Colonic mucosa (tissue), 4 donors: ENCODE results near the gene DCAF5. TPM values are rescaled to one million over a fixed set of nuclear protein-coding genes. Genes with fewer than 3 reads are reported as not detected.
A peak's percentile ranks its signal among the peaks of the same experiment; 100 is the strongest.
"Not testable (repeated sequence)": the region's sequence is repeated elsewhere in the genome, so short reads cannot be mapped to it uniquely, and the experiment has no call there.

Source experiments
- DNase-seq: peaks from one replicate; pipeline ENCODE4 v3.0.0-alpha.2; 2020
- H3K27ac ChIP-seq: fragments of 200-600 bp; one replicate; pipeline ENCODE4 v1.8.0; 2021
- H3K27me3 ChIP-seq: fragments of 200-600 bp; one replicate; pipeline ENCODE4 v1.8.0; 2021
- H3K36me3 ChIP-seq: fragments of 200-600 bp; one replicate; pipeline ENCODE4 v1.8.0; 2021
- H3K4me1 ChIP-seq: fragments of 200-600 bp; one replicate; pipeline ENCODE4 v1.8.0; 2021; ENCODE audit warnings: mild to moderate bottlenecking
- H3K4me3 ChIP-seq: fragments of 200-600 bp; one replicate; pipeline ENCODE4 v1.8.0; 2021
- H3K9ac ChIP-seq, 2 donors: one replicate each; pipeline ENCODE4 v1.7.0; 2013; ENCODE audit warnings: control low read depth in 2 of 2, low read depth in 2 of 2, low read length in 2 of 2
- H3K9me3 ChIP-seq: fragments of 200-600 bp; one replicate; pipeline ENCODE4 v1.8.0; 2021
- intact Hi-C: fragments of 100-400 bp; cut with DNase I; formaldehyde crosslinking; loops from one replicate; pipeline ENCODE4 v1.14.1; 2022
- total RNA-seq, 2 donors: library from RNA; stranded (reverse); fragmentation: NEBNext Ultra II Directional in 1 of 2; extraction: Animal tissue kit (Norgen Biotek cat#: 25700) in 1 of 2; gene quantifications; one replicate each; pipeline ENCODE4 v1.2.1, GENCODE V29; 2021
- TF ChIP-seq, protein P1 (sequence below): fragments of 200-600 bp; IDR thresholded peaks from one replicate; pipeline ENCODE4 v1.8.0; 2022; ENCODE audit warnings: antibody characterized with exemption, mild to moderate bottlenecking
- donor health status: healthy.
- donor health status: DM: no; HTN: no; CAD: no.
- donor health status: DM: no; HTN: no; CAD: no.

Gene DCAF5
- total RNA-seq, 2 donors from 2014 or later, result 29.9 to 41.6 TPM

DNA sequence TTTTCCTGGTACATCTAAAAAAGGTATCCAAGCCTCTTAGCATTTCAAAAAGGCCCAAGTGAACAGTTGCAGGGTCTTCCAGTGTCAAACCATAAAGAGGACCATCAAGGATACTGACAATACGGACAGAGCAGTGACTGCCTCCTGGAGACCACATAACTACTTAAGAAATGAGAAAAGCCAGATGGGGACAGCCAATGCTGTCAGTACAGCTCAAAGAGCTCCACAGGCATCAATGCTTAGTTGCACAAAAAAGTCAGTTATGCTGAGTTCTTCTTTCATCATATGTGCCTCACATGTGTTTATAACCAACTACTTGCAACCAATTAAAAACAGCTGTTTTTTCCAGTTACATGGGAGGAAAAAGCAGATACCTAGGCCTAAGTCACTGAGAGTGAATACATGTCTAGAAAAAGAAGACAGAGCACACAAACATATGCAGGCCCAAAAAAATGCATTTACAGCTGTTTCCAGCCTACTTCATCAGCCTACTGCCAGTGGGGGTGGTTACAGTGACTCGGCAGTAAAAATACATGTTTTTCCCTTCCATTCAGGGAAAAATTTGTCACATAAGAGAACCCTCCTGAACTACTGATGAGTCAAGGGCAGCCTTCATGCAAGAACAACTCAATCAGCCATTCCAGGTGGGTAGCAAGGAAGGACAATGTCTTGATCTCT, 84.0 kb downstream of the DCAF5 start:
- Histone ChIP-seq H3K27ac (no peak overlapping the region), H3K27me3 (no peaks in the 10 kb centered on the region), H3K9me3 (no peaks in the 10 kb centered on the region), H3K4me3 (no peak overlapping the region), H3K4me1 (no peaks in the 10 kb centered on the region), H3K9ac (no peak overlapping the region), H3K36me3 (no peaks in the 10 kb centered on the region)
- DNase-seq, result no peak
- intact Hi-C loops, result no loop called here
- TF ChIP-seq, protein P1, sequence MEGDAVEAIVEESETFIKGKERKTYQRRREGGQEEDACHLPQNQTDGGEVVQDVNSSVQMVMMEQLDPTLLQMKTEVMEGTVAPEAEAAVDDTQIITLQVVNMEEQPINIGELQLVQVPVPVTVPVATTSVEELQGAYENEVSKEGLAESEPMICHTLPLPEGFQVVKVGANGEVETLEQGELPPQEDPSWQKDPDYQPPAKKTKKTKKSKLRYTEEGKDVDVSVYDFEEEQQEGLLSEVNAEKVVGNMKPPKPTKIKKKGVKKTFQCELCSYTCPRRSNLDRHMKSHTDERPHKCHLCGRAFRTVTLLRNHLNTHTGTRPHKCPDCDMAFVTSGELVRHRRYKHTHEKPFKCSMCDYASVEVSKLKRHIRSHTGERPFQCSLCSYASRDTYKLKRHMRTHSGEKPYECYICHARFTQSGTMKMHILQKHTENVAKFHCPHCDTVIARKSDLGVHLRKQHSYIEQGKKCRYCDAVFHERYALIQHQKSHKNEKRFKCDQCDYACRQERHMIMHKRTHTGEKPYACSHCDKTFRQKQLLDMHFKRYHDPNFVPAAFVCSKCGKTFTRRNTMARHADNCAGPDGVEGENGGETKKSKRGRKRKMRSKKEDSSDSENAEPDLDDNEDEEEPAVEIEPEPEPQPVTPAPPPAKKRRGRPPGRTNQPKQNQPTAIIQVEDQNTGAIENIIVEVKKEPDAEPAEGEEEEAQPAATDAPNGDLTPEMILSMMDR, result no peak

DNA sequence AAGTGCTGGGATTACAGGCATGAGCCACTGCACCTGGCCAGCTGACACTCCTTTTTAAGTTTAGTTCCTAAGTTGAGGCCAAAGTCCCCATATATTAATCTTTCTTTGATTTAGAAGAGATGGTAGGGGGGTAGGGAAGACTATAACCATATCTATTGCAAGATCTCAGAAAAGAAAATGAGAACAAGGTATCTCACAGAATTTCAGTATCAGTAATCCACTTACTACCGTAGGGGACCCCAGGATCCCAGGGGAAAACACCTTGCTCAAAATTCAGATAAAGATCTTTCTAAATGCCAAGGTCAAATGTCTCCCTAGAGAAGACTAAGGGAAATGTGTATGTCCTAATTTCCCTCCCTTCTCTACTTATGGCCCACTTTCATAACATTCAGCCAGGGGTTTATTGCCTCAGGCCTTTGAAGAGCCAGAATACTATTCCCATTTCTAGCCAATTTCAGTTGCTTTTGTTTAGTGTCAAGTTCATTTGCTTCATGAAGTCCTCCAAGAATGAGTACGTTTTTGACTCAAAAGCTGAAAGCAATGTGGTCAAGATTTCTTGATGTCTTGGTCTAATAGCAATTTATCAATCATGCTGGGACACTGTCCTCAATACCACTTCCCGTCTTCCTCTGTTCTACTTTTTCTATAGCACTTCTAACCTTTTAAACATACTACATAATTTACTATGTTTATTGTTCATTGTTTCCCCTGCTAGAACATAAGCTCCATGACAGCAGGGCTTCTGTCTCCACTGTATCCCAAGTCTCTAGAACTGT, 86.3 kb downstream of the DCAF5 start:
- Histone ChIP-seq H3K9ac (no peak overlapping the region), H3K27me3 (no peaks in the 10 kb centered on the region), H3K36me3 (no peaks in the 10 kb centered on the region), H3K4me3 (no peak overlapping the region), H3K27ac (no peak overlapping the region), H3K4me1 (no peaks in the 10 kb centered on the region), H3K9me3 (no peaks in the 10 kb centered on the region)
- no peak for DNase-seq
- TF ChIP-seq, protein P1, result no peak
- intact Hi-C loops, result no loop called here

DNA sequence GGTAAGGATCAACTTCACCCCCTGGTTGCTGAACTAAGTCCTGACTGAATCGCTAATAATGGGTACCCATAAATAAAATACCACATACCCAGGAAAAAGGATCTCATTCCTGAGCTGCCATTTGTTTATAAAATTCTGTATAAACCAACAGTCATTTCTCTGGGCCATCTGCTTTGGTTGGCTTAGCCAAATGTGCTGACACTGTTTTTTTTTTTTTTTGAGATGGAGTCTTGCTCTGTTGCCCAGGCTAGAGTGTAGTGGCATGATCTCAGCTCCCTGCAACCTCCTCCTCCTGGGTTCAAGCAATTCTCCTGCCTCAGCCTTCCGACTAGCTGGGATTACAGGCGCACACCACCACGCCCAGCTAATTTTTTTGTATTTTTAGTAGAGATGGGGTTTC, 87.0 kb downstream of the DCAF5 start:
- H3K4me1 ChIP-seq, intact Hi-C loops, H3K27me3 ChIP-seq, H3K36me3 ChIP-seq, DNase-seq, H3K9me3 ChIP-seq, H3K9ac ChIP-seq, H3K4me3 ChIP-seq, H3K27ac ChIP-seq: not testable (repeated sequence)

DNA sequence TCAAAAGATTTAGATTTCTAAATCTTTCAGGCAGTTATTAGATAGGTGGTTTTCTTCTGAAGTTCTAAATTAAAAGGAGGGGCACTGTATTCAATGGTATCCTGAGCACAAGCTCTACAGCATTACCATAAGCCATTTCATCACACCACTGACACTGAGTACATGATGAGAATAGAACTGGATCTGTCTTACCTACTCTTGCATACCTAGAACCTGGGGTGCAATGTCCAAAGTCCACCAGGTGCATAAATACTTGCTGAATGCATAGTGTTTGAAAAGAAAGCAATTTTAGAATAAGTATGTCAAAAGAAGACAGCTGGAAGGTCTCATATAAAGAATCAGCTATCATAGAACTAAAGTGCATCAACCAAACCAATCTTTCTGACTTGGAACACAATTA, 88.3 kb downstream of the DCAF5 start:
- no peak for DNase-seq
- Histone ChIP-seq H3K9me3 (no peaks in the 10 kb centered on the region), H3K27ac (no peak overlapping the region), H3K36me3 (no peaks in the 10 kb centered on the region), H3K4me1 (no peaks in the 10 kb centered on the region), H3K27me3 (no peaks in the 10 kb centered on the region), H3K4me3 (no peak overlapping the region), H3K9ac (no peak overlapping the region)
- intact Hi-C loops, result no loop called here
- TF ChIP-seq, protein P1, result no peak

DNA sequence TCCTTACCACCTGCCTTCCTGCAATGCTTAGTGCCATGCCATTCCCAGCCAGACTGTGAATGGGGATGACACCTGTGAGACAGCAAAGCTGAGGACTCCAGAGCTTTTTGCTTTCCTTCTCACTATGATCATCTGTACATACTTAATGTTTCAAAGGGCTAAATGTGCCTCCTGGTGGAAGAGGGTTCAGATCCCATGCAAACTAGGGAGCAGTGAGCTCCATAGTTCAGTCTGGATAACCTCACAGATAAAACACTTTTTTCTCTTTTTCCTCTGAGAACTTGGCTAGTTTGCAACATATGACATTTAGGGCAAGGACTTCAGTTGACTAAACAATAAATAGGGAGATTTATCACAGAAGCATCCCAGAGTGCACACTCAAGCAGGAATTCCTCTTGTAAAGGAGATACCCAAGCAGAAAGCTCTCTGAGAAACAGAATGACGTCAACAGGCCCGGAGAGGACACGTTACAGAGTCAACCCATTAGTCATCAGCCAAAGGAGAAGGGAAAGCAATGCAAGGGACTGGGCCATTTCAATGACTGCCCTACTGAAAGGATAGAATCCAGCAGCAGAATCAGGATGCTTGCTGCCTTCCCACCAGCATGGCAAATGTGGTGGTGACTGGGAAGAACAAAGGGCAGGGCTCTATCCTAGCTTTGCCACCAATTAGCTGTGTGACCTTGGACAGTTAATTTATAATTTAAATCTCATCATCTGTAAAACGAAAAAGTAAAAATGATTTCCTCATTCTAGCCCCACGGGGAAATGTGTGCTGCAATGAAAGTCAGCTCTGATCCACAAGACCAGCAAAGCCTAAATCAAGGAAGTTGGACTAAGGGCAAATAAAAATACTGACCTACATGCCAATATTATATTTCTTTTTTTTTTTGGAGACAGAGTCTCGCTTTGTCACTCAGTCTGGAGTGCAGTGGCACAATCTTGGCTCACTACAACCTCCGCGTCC, 93.0 kb downstream of the DCAF5 start:
- H3K27ac ChIP-seq, result peak overlapping the region; percentile 24
- TF ChIP-seq, protein P1, result no peak
- DNase-seq, result no peak
- no peak overlapping the region for H3K9ac ChIP-seq
- peaks cover 3% of the 10 kb centered on the region for H3K36me3 ChIP-seq
- no peaks in the 10 kb centered on the region for H3K27me3 ChIP-seq
- H3K9me3 ChIP-seq, result no peaks in the 10 kb centered on the region
- H3K4me1 ChIP-seq, result no peaks in the 10 kb centered on the region
- no peak overlapping the region for H3K4me3 ChIP-seq
- intact Hi-C loops, result no loop called here
